Measurements from ENCODE around the gene AKT3. TPM values are rescaled to one million over a fixed set of nuclear protein-coding genes. Genes with fewer than 3 reads are reported as not detected.

The AKT3 gene
- total and polyA plus RNA-seq, 2 of the 8 experiments (the other 6 are each of a cell fraction or from before 2014, with no cell fraction given), result 6.0 to 36.4 TPM

- peak; percentile 45 for TF ChIP-seq CHD7 (IDR thresholded peaks at IDR 0.05; ENCODE audit: insufficient replicate concordance, low read length)
- TF ChIP-seq MAFK (IDR thresholded peaks at IDR 0.05; ENCODE audit: low read depth, low read length), result no peak
- TF ChIP-seq RAD21 (IDR thresholded peaks at IDR 0.05 in 1 of 2, conservative IDR thresholded peaks at IDR 0.05 in 1 of 2; ENCODE audit: low read depth in 2 of 2, low read length in 2 of 2), result 0 out of 4 replicates have a peak, but pooled peaks of 1 of the 2 experiments have one; percentile 2
- TF ChIP-seq TAF1 (IDR thresholded peaks at IDR 0.05; ENCODE audit: low read depth, low read length), result no peak
- no peak for TF ChIP-seq GABPA (IDR thresholded peaks at IDR 0.05; ENCODE audit: borderline replicate concordance, insufficient read depth, low read length)
- TF ChIP-seq JUND (IDR thresholded peaks at IDR 0.05; ENCODE audit: low read length), result no peak
- no peak for TF ChIP-seq SP1 (IDR thresholded peaks at IDR 0.05; ENCODE audit: low read depth, low read length)
- no peak for TF ChIP-seq HDAC6 (IDR thresholded peaks at IDR 0.05; ENCODE audit: low read depth, low read length)
- no peak for TF ChIP-seq KDM5A (IDR thresholded peaks at IDR 0.05; ENCODE audit: low read length)
- no peak for TF ChIP-seq CHD1 (IDR thresholded peaks at IDR 0.05; ENCODE audit: low read depth, low read length)
Measured at GRCh38 chr1:243490748-243491686, 359.0 kb downstream of the AKT3 start (continued).

Measured in H1 (cell line).